Left ventricle myocardium superior (tissue), 1 donor: Measurements from ENCODE around the gene DNAJC25. TPM values are rescaled to one million over a fixed set of nuclear protein-coding genes. Genes with fewer than 3 reads are reported as not detected.

Experiments
- ATAC-seq: fragments of 200-7000 bp; cut with Tn5 transposase; one replicate; pipeline ENCODE4 v1.9.1; 2020; ENCODE audit warnings: mild to moderate bottlenecking, moderate library complexity
- DNase-seq: peaks from one replicate; pipeline ENCODE4 v3.0.0-alpha.2; 2020
- intact Hi-C: fragments of 100-400 bp; cut with micrococcal nuclease; formaldehyde crosslinking; loops from one replicate; pipeline ENCODE4 v1.11.0; 2022
- total RNA-seq: library from RNA; stranded (reverse); fragmentation: NEBNext Ultra II Directional; extraction: Animal tissue kit (Norgen Biotek cat#: 25700); gene quantifications from one replicate; pipeline ENCODE4 v1.2.1, GENCODE V29; 2021
- donor health status: DM: no; HTN: yes; CAD: no; lungs with severe emphysema.

DNAJC25 gene
- total RNA-seq, 1 donor from 2014 or later, result 5.3 TPM

- no peak for DNase-seq
- peak; percentile 79 for ATAC-seq
- intact Hi-C loops, result no loop called here
Observed at GRCh38 chr9:111621895-111622480, 9.1 kb upstream of the DNAJC25 start.

- intact Hi-C loops, result no loop called here
- DNase-seq (no peak), ATAC-seq (peak; percentile 26)
Observed at GRCh38 chr9:111622626-111623025, 8.5 kb upstream of the DNAJC25 start.

GRCh38 chr9:111627260-111627963, 3.7 kb upstream of the DNAJC25 start:
- intact Hi-C loops, result no loop called here
- ATAC-seq, result no peak
- DNase-seq, result no peak

- DNase-seq (no peak), ATAC-seq (no peak)
- intact Hi-C loops, result no loop called here
Observed at GRCh38 chr9:111628411-111628810, 2.7 kb upstream of the DNAJC25 start.

- peak; percentile 31 for ATAC-seq
Observed at GRCh38 chr9:111630182-111630963, 761 bp upstream of the DNAJC25 start.

GRCh38 chr9:111630964-111631213, 245 bp upstream of the DNAJC25 start:
- no peak for ATAC-seq
- no peak for DNase-seq
- intact Hi-C loops, result no loop called here

More at GRCh38 chr9:111630182-111630963, 761 bp upstream of the DNAJC25 start:
- intact Hi-C loops, result no loop called here
- no peak for DNase-seq

GRCh38 chr9:111632060-111632459, 926 bp downstream of the DNAJC25 start:
- intact Hi-C loops, result no loop called here
- DNase-seq (no peak), ATAC-seq (no peak)

- ATAC-seq (no peak), DNase-seq (no peak)
- intact Hi-C loops, result no loop called here
Observed at GRCh38 chr9:111632695-111633388, 1.7 kb downstream of the DNAJC25 start.

GRCh38 chr9:111633389-111633736, 2.2 kb downstream of the DNAJC25 start:
- intact Hi-C loops, result no loop called here
- DNase-seq (no peak), ATAC-seq (no peak)

- ATAC-seq (no peak), DNase-seq (no peak)
- intact Hi-C loops, result no loop called here
Observed at GRCh38 chr9:111634860-111635259, 3.7 kb downstream of the DNAJC25 start.

GRCh38 chr9:111637421-111637950, 6.4 kb downstream of the DNAJC25 start:
- ATAC-seq (no peak), DNase-seq (no peak)
- intact Hi-C loops, result no loop called here

- ATAC-seq (no peak), DNase-seq (no peak)
- intact Hi-C loops, result no loop called here
Observed at GRCh38 chr9:111644195-111644772, 13.2 kb downstream of the DNAJC25 start.

GRCh38 chr9:111645806-111646205, 14.7 kb downstream of the DNAJC25 start:
- ATAC-seq, result no peak
- DNase-seq, result no peak
- intact Hi-C loops, result no loop called here

GRCh38 chr9:111646417-111646816, 15.3 kb downstream of the DNAJC25 start:
- intact Hi-C loops, result no loop called here
- DNase-seq (no peak), ATAC-seq (no peak)

GRCh38 chr9:111648066-111648465, 16.9 kb downstream of the DNAJC25 start:
- ATAC-seq, result no peak
- intact Hi-C loops, result no loop called here
- DNase-seq, result no peak

- DNase-seq, result no peak
- no peak for ATAC-seq
- intact Hi-C loops, result no loop called here
Observed at GRCh38 chr9:111649016-111649415, 17.9 kb downstream of the DNAJC25 start.

- ATAC-seq (no peak), DNase-seq (no peak)
- intact Hi-C loops, result no loop called here
Observed at GRCh38 chr9:111657051-111657450, 25.9 kb downstream of the DNAJC25 start.

GRCh38 chr9:111658943-111659342, 27.8 kb downstream of the DNAJC25 start:
- intact Hi-C loops, result no loop called here
- no peak for DNase-seq
- ATAC-seq, result no peak

- DNase-seq (no peak), ATAC-seq (no peak)
- intact Hi-C loops, result no loop called here
Observed at GRCh38 chr9:111659691-111660090, 28.6 kb downstream of the DNAJC25 start.
